ENCODE data around the gene PLAC8L1.
A peak's percentile ranks its signal among the peaks of the same experiment; 100 is the strongest.

Gene PLAC8L1

DNA sequence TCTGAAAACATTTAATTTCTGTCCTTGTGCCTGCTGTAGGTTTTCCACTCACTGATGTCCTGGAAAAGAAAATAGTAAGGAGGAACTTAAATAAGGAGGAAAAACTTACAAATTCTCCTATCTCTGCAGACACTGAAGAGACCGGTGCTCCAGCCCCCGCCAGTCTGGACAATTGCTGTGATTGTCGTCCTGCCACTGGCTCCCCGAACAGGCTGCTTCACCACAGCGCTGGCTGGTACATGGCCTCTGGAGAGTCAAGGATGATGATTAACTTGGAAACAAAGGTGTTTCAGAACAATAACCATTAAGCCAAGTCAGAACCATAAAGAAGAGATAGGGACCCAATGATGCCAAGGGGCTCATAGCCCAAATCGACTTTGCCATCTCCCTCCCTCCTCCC lies 7.3 kb downstream of the PLAC8L1 start:
- ATAC-seq: no peak
- Mint-ChIP-seq H3K4me1 (no peaks in the 10 kb centered on the region), H3K9me3 (no peaks in the 10 kb centered on the region), H3K27ac (no peak overlapping the region), H3K27me3 (no peaks in the 10 kb centered on the region), H3K4me3 (no peak overlapping the region)
- DNase-seq: no peak

DNA sequence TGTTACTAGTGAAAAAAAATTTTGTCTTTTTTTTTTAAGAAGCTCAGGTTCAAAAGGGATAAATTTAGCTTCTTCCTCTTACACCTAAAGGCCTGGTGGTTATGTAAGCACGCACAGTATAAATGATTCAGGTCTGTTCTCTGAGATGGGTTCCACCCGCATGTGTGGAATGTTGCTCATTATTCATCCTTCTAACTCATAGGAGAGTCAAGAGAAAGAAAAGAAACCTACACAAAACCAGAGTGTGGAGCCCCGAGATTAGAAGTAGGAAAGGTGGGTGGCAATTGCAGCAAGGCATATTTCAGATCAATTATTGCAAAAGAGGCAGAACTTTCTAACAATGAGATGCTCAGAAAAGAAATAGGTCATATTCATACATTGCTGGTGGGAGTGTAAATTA lies 13.5 kb downstream of the PLAC8L1 start:
- no peaks in the 10 kb centered on the region for H3K27me3 Mint-ChIP-seq
- H3K4me3 Mint-ChIP-seq: no peak overlapping the region
- no peak overlapping the region for H3K27ac Mint-ChIP-seq
- H3K4me1 Mint-ChIP-seq: no peaks in the 10 kb centered on the region
- ATAC-seq (no peak), DNase-seq (no peak)
- no peaks in the 10 kb centered on the region for H3K9me3 Mint-ChIP-seq

DNA sequence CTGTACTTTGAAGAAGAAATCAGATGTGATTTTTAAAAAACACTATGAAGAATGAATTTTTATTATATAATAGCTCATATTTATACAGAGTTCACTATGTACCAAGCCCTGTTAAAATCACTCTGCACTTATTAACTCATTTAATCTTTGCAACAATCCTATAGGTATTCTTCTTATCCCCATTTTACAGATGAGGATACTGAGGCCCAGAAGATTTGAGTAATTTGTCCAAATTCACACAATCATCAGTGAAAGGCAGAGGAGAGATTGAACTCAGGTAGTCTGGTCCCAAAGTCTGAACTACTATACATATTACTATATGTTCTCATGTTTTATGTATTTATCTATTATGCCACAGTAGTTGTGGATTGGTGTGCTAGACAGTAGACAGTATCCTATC lies 16.1 kb downstream of the PLAC8L1 start:
- no peaks in the 10 kb centered on the region for H3K27me3 Mint-ChIP-seq
- ATAC-seq: no peak
- no peak overlapping the region for H3K4me3 Mint-ChIP-seq
- no peaks in the 10 kb centered on the region for H3K4me1 Mint-ChIP-seq
- DNase-seq: no peak
- no peaks in the 10 kb centered on the region for H3K9me3 Mint-ChIP-seq
- H3K27ac Mint-ChIP-seq: no peak overlapping the region

DNA sequence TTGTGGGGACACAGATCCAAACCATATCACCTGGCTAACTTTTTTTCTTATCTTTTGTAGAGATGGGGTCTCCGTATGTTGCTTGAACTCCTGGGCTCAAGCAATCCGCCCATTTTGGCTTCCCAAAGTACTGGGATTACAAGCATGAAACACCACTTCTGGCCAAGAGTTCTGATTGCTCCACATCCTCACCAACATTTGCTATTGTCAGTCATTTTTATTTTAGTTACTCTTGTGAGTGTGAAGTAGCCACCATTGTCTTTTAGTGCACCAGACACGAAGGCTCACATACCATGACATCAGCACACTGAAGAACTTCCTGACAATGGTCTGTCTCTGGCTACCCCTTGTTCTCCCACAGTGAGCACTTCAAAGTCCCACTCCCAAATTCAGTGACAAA lies 17.3 kb downstream of the PLAC8L1 start:
- no peaks in the 10 kb centered on the region for H3K9me3 Mint-ChIP-seq
- H3K27ac Mint-ChIP-seq: no peak overlapping the region
- no peaks in the 10 kb centered on the region for H3K4me1 Mint-ChIP-seq
- H3K4me3 Mint-ChIP-seq: no peak overlapping the region
- no peak for DNase-seq
- no peak for ATAC-seq
- peaks cover 8% of the 10 kb centered on the region for H3K27me3 Mint-ChIP-seq

DNA sequence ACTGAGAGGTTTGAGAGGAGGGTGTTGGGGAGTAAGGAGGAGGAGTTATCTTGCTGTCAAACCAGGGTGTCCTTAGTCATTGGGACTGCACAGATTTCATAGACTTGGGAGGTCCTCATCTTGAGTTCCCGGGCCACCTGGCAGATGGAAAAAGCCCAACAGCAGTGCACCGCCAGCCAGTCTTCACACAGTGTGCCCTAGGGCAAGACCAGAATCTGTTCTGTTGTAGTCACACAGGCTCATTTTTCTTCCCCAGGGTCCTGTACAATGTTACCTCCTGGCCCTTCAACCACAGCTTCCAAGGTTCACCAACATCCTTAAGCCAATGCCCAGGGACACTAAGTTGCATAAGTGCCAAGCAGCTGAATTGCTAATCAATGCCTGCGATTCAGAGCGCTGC lies 21.0 kb downstream of the PLAC8L1 start:
- ATAC-seq: no peak
- peaks cover 30% of the 10 kb centered on the region for H3K27me3 Mint-ChIP-seq
- no peaks in the 10 kb centered on the region for H3K9me3 Mint-ChIP-seq

DNA sequence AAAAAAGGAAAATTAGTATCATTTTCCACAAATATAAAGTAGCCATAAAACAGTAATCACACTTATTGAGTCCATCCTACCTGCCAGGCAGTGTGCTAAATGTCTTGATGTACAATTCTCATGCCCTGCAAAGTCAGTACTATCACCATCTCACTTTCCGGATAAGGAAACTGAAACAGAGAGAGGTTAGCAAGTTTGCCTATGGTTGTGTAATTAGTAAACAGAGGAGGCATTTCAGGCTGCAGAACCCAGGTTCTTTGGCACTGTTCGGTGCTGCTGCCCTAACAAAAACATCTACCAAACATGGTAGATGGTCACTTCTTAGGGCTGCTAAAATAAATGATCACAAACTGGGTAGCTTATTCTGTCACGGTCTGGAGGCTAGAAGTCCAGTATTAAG lies 22.6 kb downstream of the PLAC8L1 start:
- ATAC-seq (no peak), DNase-seq (no peak)
- peaks cover 44% of the 10 kb centered on the region for H3K27me3 Mint-ChIP-seq

More for the DNA sequence above, 21.0 kb downstream of the PLAC8L1 start:
- H3K27ac Mint-ChIP-seq: no peak overlapping the region
- no peak for DNase-seq
- H3K4me1 Mint-ChIP-seq: peaks cover 9% of the 10 kb centered on the region
- H3K4me3 Mint-ChIP-seq: no peak overlapping the region

DNA sequence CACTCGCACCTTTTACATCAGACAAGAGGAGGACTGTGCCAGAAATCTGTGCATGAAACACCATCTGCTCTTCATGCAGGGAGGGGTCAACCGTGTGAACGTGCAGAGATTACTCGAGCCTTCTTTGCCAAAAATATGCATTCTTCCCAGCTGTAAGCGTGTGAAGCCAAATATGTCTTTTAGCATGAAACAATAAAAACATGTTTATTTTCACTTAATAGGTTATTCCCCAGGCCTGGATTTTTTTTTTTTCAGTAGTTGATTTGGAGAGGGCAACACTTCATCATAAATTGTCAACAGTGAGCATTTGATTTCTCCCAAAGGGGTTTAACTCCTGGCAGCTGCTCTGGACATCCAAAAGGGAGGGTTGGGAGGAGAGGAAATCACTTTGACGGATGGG lies 23.8 kb downstream of the PLAC8L1 start:
- no peaks in the 10 kb centered on the region for H3K9me3 Mint-ChIP-seq
- H3K27me3 Mint-ChIP-seq: peaks cover 47% of the 10 kb centered on the region

More for the DNA sequence above, 22.6 kb downstream of the PLAC8L1 start:
- Mint-ChIP-seq H3K4me3 (no peak overlapping the region), H3K4me1 (peaks cover 12% of the 10 kb centered on the region), H3K27ac (no peak overlapping the region), H3K9me3 (no peaks in the 10 kb centered on the region)

DNA sequence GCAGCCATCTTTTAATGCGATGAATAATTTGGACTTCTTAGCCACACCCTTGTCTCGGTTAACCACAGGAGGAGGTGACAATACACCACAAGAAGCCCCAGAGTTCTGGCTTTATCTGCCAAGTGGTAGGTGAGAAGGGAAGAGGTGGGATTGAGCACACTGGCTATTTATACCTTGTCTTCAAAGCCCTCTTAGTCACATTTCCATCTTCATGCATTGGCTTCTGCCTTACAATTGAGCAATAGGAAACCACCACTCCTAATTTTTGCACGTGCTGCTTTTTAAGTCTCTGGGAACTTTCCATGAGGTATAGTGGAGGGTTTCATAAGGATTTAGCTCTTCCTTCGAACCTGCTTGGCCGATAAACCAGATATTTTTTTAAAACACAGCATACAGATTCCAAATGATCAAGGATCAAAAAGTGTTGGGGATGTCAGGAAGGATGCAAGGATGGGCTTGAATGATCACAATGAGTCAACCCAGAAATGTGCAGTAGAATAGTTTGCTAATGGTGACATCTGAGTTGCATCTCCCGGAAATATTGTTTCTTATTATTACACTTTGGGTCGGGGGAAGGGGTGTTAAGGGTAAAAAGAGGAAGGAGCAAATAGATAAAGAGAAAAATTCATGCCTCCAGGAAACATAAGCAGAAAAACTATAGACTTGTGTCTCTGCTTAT lies 25.5 kb downstream of the PLAC8L1 start:
- Mint-ChIP-seq H3K4me3 (no peak overlapping the region), H3K27me3 (peaks cover 54% of the 10 kb centered on the region), H3K27ac (no peak overlapping the region), H3K4me1 (peaks cover 12% of the 10 kb centered on the region), H3K9me3 (no peaks in the 10 kb centered on the region)
- ATAC-seq (peak; percentile 70), DNase-seq (peak in 1 of 2 donors; percentile 4)

More for the DNA sequence above, 23.8 kb downstream of the PLAC8L1 start:
- Mint-ChIP-seq H3K27ac (no peak overlapping the region), H3K4me1 (peaks cover 12% of the 10 kb centered on the region), H3K4me3 (no peak overlapping the region)
- DNase-seq (no peak), ATAC-seq (no peak)

DNA sequence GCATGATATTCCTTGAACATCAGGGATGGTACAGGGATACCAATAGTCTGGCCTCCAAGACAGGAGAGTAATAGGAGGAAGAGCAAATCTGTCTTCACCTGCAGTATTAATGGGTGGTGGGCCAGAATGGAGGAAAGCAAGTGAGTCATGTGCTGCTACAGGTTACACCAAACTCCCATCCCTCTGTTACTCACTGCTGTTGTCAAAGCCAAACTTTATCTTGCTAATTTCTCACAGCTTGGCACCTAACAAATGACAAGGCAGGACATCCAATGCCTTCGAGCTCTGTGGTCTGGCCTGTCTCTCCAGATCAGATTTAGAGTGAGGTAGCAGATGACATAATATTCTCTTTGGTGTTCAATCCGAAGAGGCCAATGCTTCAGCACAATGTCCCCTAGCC lies 26.8 kb downstream of the PLAC8L1 start:
- Mint-ChIP-seq H3K27ac (no peak overlapping the region), H3K9me3 (no peaks in the 10 kb centered on the region), H3K4me3 (no peak overlapping the region), H3K27me3 (peaks cover 51% of the 10 kb centered on the region), H3K4me1 (peaks cover 12% of the 10 kb centered on the region)
- DNase-seq: no peak
- no peak for ATAC-seq

DNA sequence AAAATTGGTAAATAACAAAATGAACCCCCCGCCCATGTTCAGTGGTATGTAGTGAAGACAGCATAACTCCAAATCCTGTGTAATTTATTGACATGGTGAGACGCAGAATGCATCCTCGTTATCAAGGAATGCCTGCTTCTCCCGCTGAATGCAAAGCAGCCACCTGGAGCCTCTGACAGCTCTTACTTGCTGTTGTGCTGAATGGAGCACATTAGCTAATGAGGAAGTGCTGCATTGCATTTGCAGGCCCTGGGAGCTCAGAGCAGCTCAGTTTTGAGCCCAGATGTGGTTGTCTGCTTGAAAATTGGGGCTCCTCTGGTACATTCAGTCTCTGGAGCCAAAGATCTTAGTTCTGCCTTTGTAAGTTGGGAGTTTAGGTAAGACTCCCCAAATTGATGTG lies 28.9 kb downstream of the PLAC8L1 start:
- peaks cover 12% of the 10 kb centered on the region for H3K4me1 Mint-ChIP-seq
- H3K9me3 Mint-ChIP-seq: no peaks in the 10 kb centered on the region
- peaks cover 39% of the 10 kb centered on the region for H3K27me3 Mint-ChIP-seq
- H3K27ac Mint-ChIP-seq: no peak overlapping the region
- no peak overlapping the region for H3K4me3 Mint-ChIP-seq
- ATAC-seq (no peak), DNase-seq (no peak)

DNA sequence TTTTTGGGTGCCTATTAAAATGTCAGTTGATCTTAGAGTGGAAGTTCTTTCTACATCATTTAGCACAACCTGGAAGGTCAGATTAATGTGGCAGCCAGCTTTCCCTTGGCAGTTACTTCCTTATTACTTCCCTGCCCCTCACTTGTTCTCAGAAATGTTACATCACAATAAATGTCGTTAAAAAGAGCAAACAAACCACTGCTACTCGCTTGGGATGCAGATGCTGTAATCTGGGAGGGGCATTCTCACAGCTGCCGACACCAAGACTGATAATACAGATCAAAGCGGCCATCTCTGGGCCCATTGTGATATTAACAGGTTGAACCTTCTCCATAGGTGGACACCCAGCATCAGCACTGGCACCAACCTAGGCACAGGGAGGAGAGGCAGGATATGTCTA lies 29.3 kb downstream of the PLAC8L1 start:
- Mint-ChIP-seq H3K4me1 (peaks cover 12% of the 10 kb centered on the region), H3K9me3 (no peaks in the 10 kb centered on the region)
- no peak for ATAC-seq

DNA sequence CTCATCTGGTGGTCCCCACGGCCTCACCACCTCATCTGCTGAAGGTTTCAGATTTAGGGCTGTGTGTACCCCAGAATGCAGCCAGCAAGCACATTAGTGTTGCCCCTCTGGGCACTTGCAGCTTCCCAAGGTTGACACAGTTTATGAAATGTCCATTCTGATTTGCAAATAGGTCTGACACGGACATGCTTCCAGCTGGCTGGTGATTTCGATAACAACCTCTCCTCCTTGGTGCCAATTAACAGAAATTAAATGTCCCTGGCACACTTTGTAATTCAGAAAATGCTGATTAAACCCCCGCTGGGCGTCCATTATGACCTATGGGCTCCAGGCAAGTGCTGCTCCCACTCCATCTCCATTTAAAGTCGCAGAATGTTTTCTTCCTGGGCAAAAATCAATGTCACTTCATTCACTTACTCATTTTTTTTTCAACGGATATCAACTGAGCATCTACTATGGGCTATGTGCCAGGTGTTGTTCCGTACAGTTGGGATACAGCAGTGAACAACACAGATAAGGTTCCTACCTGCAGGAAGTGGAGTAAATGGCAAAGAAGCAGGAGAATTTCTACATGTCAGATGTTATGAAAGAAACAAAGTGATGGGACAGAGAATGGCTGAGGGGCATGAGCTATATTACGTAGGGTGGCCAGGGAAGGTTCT lies 32.0 kb downstream of the PLAC8L1 start:
- Mint-ChIP-seq H3K4me3 (no peak overlapping the region), H3K4me1 (no peaks in the 10 kb centered on the region), H3K27ac (no peak overlapping the region), H3K27me3 (peaks cover 30% of the 10 kb centered on the region), H3K9me3 (no peaks in the 10 kb centered on the region)
- ATAC-seq: no peak
- DNase-seq: no peak

More for the DNA sequence above, 29.3 kb downstream of the PLAC8L1 start:
- no peak for DNase-seq
- no peak overlapping the region for H3K4me3 Mint-ChIP-seq
- H3K27ac Mint-ChIP-seq: no peak overlapping the region
- H3K27me3 Mint-ChIP-seq: peaks cover 37% of the 10 kb centered on the region

DNA sequence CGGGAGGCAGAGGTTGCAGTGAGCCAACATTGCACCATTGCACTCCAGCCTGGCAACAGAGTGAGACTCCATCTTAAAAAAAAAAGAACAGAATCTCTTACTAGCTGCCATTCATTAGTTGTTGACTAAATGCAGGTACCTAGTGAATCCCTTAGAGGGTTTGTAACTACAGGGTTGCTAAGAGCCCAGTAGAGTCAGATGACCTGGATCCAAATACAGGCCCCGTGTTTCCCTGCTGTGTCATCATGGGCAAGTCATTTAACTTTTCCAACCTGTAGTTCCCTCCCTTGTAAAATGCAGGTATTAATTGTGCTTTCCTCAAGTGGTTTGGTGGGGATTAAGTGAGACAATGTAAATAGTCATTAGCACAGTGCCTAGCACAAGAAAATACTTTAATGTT lies 32.8 kb downstream of the PLAC8L1 start:
- Mint-ChIP-seq H3K27me3 (peaks cover 27% of the 10 kb centered on the region), H3K9me3 (no peaks in the 10 kb centered on the region), H3K4me1 (no peaks in the 10 kb centered on the region), H3K27ac (no peak overlapping the region), H3K4me3 (no peak overlapping the region)
- no peak for ATAC-seq
- no peak for DNase-seq

DNA sequence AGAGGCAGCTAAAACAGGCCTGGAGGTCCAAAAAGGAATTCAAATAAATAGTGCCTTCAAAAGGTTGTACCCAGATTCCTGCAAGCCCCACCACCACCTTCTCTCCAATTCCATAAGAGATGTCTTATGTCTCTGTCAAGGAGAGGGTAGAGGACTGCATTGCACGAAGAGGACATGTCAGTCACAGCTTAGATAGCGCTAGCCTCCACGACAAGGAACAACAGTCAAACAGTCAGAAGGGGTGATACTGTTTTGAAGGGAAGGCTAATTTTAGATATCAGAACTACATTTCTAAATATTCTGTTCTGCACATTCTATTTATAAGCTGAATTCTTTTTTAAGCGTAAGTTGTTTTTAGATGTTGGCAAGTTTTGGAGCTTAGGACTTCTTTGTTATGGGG lies 34.2 kb downstream of the PLAC8L1 start:
- no peak overlapping the region for H3K27ac Mint-ChIP-seq
- no peaks in the 10 kb centered on the region for H3K4me1 Mint-ChIP-seq
- H3K4me3 Mint-ChIP-seq: no peak overlapping the region
- no peaks in the 10 kb centered on the region for H3K9me3 Mint-ChIP-seq
- ATAC-seq (no peak), DNase-seq (no peak)
- peaks cover 19% of the 10 kb centered on the region for H3K27me3 Mint-ChIP-seq

DNA sequence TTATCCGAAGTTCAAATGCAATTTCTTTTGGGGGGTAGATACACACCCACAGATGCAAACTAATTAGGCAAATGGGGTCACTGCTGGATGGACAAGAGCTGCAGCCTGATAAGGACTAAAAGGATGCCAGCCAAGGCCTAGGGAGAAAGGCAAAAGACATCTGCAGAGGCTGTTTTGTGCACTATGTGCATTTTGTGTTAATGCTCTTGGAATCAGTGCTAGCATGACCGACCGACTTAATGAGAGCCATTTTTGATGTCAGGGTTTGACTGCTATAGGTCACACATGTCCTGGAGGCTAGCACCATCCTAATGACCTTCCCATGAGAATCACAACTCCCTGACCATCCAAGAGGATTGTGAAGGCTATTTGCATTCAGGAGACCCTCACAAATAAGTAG lies 34.6 kb downstream of the PLAC8L1 start:
- Mint-ChIP-seq H3K4me3 (no peak overlapping the region), H3K27ac (no peak overlapping the region), H3K9me3 (no peaks in the 10 kb centered on the region), H3K27me3 (peaks cover 16% of the 10 kb centered on the region), H3K4me1 (no peaks in the 10 kb centered on the region)
- no peak for ATAC-seq
- no peak for DNase-seq

DNA sequence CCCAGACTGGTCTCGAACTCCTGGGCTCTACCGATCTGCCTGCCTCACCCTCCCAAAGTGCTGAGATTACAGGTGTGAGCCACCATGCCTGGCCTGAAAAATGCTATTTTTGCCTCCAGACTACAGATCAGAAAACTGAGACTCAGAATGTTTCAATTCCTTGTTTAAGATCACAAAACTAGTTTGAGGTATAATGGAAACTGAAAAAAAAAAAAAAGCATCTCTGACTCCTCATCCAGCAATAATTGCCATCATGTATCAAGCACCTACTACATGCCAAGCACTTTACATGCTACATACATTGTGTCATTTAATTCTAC lies 35.6 kb downstream of the PLAC8L1 start:
- Mint-ChIP-seq H3K4me1 (no peaks in the 10 kb centered on the region), H3K4me3 (no peak overlapping the region), H3K27me3 (peaks cover 16% of the 10 kb centered on the region), H3K9me3 (no peaks in the 10 kb centered on the region), H3K27ac (no peak overlapping the region)
- DNase-seq (no peak), ATAC-seq (no peak)

Data from stimulated activated naive CD8-positive, alpha-beta T cell treated with anti-CD3 and anti-CD28 coated beads, Interleukin-15, amount 100 ng/mL, for 72 hours (primary cell).